ENCODE results near the gene CPHXL2. TPM values are rescaled to one million over a fixed set of nuclear protein-coding genes. Genes with fewer than 3 reads are reported as not detected.

Gene CPHXL2
- polyA plus RNA-seq, 2 donors, result not detected

- peaks cover 0 to 6% of the 10 kb centered on the region in 2 donors for H3K4me1 ChIP-seq (ENCODE audit: control insufficient read depth in 2 of 2, insufficient read depth in 2 of 2, low read length in 1 of 2)
- peaks cover 0 to 2% of the 10 kb centered on the region in 2 donors for H3K36me3 ChIP-seq (ENCODE audit: control insufficient read depth in 2 of 2, insufficient read depth in 2 of 2, low read length in 1 of 2)
- H3K9me3 ChIP-seq (ENCODE audit: control insufficient read depth in 2 of 2, insufficient read depth in 1 of 2, low read depth in 1 of 2, low read length in 1 of 2), result no peaks in the 10 kb centered on the region
- peak within 1 kb of the TSS; percentile 98 to 100 for H3K27ac ChIP-seq (ENCODE audit: low read depth in 2 of 2, low read length in 1 of 2)
- WGBS, 2 donors, result 0 to 1% methylated on average over 72 to 76 of the region's 76 CpGs
- no peaks in the 10 kb centered on the region for H3K27me3 ChIP-seq (ENCODE audit: control insufficient read depth in 1 of 2, insufficient read depth in 2 of 2, low read length in 2 of 2)
- peak within 1 kb of the TSS; percentile 98 to 99 for H3K4me3 ChIP-seq (ENCODE audit: low read depth in 1 of 2, low read length in 2 of 2)
These were observed 29.1 kb downstream of the CPHXL2 start, which contains the start of the genes KARS1 and TERF2IP for GRCh38 chr16:75647492-75648264. Gene KARS1, minus strand, starts transcription at chr16:75647665. Its CDS starts 26 bp downstream, at chr16:75647639. Gene TERF2IP, plus strand, starts transcription at chr16:75647773. Its CDS starts 110 bp downstream, at chr16:75647883.

GRCh38 chr16:75647112-75647491, 29.7 kb downstream of the CPHXL2 start:
- peak overlapping the region; percentile 98 to 99 for H3K4me3 ChIP-seq (ENCODE audit: low read depth in 1 of 2, low read length in 2 of 2)
- peaks cover 0 to 6% of the 10 kb centered on the region in 2 donors for H3K4me1 ChIP-seq (ENCODE audit: control insufficient read depth in 2 of 2, insufficient read depth in 2 of 2, low read length in 1 of 2)
- H3K9me3 ChIP-seq (ENCODE audit: control insufficient read depth in 2 of 2, insufficient read depth in 1 of 2, low read depth in 1 of 2, low read length in 1 of 2), result no peaks in the 10 kb centered on the region
- no peaks in the 10 kb centered on the region for H3K27me3 ChIP-seq (ENCODE audit: control insufficient read depth in 1 of 2, insufficient read depth in 2 of 2, low read length in 2 of 2)
- peak overlapping the region; percentile 87 to 91 for H3K27ac ChIP-seq (ENCODE audit: low read depth in 2 of 2, low read length in 1 of 2)
- peaks cover 0 to 2% of the 10 kb centered on the region in 2 donors for H3K36me3 ChIP-seq (ENCODE audit: control insufficient read depth in 2 of 2, insufficient read depth in 2 of 2, low read length in 1 of 2)
- WGBS, 2 donors, result 0% methylated on average over 18 of the region's 18 CpGs

- Histone ChIP-seq H3K4me3 (ENCODE audit: low read depth in 1 of 2, low read length in 2 of 2) (no peak overlapping the region), H3K27ac (ENCODE audit: low read depth in 2 of 2, low read length in 1 of 2) (no peak overlapping the region), H3K4me1 (ENCODE audit: control insufficient read depth in 2 of 2, insufficient read depth in 2 of 2, low read length in 1 of 2) (peaks cover 0 to 6% of the 10 kb centered on the region in 2 donors), H3K27me3 (ENCODE audit: control insufficient read depth in 1 of 2, insufficient read depth in 2 of 2, low read length in 2 of 2) (no peaks in the 10 kb centered on the region), H3K9me3 (ENCODE audit: control insufficient read depth in 2 of 2, insufficient read depth in 1 of 2, low read depth in 1 of 2, low read length in 1 of 2) (no peaks in the 10 kb centered on the region), H3K36me3 (ENCODE audit: control insufficient read depth in 2 of 2, insufficient read depth in 2 of 2, low read length in 1 of 2) (peaks cover 11 to 16% of the 10 kb centered on the region in 2 donors)
- WGBS, 2 donors, result 80 to 88% methylated on average over 7 of the region's 7 CpGs
These were observed 32.4 kb downstream of the CPHXL2 start for GRCh38 chr16:75644240-75645012.

- peaks cover 14 to 27% of the 10 kb centered on the region in 2 donors for H3K36me3 ChIP-seq (ENCODE audit: control insufficient read depth in 2 of 2, insufficient read depth in 2 of 2, low read length in 1 of 2)
- H3K4me1 ChIP-seq (ENCODE audit: control insufficient read depth in 2 of 2, insufficient read depth in 2 of 2, low read length in 1 of 2), result no peaks in the 10 kb centered on the region
- no peaks in the 10 kb centered on the region for H3K27me3 ChIP-seq (ENCODE audit: control insufficient read depth in 1 of 2, insufficient read depth in 2 of 2, low read length in 2 of 2)
- no peaks in the 10 kb centered on the region for H3K9me3 ChIP-seq (ENCODE audit: control insufficient read depth in 2 of 2, insufficient read depth in 1 of 2, low read depth in 1 of 2, low read length in 1 of 2)
- no peak overlapping the region for H3K4me3 ChIP-seq (ENCODE audit: low read depth in 1 of 2, low read length in 2 of 2)
- 85 to 91% methylated on average over 6 of the region's 6 CpGs for WGBS, 2 donors
- H3K27ac ChIP-seq (ENCODE audit: low read depth in 2 of 2, low read length in 1 of 2), result no peak overlapping the region
These were observed 36.2 kb downstream of the CPHXL2 start for GRCh38 chr16:75640598-75640997.

- Histone ChIP-seq H3K4me1 (ENCODE audit: control insufficient read depth in 2 of 2, insufficient read depth in 2 of 2, low read length in 1 of 2) (no peaks in the 10 kb centered on the region), H3K27me3 (ENCODE audit: control insufficient read depth in 1 of 2, insufficient read depth in 2 of 2, low read length in 2 of 2) (no peaks in the 10 kb centered on the region), H3K9me3 (ENCODE audit: control insufficient read depth in 2 of 2, insufficient read depth in 1 of 2, low read depth in 1 of 2, low read length in 1 of 2) (no peaks in the 10 kb centered on the region), H3K27ac (ENCODE audit: low read depth in 2 of 2, low read length in 1 of 2) (no peak overlapping the region), H3K36me3 (ENCODE audit: control insufficient read depth in 2 of 2, insufficient read depth in 2 of 2, low read length in 1 of 2) (peaks cover 20 to 31% of the 10 kb centered on the region in 2 donors), H3K4me3 (ENCODE audit: low read depth in 1 of 2, low read length in 2 of 2) (no peak overlapping the region)
- 81 to 83% methylated on average over 3 of the region's 3 CpGs for WGBS, 2 donors
These were observed 41.8 kb downstream of the CPHXL2 start for GRCh38 chr16:75635036-75635435.

- no peak overlapping the region for H3K4me3 ChIP-seq (ENCODE audit: low read depth in 1 of 2, low read length in 2 of 2)
- no peaks in the 10 kb centered on the region for H3K4me1 ChIP-seq (ENCODE audit: control insufficient read depth in 2 of 2, insufficient read depth in 2 of 2, low read length in 1 of 2)
- 81 to 88% methylated on average over 8 of the region's 8 CpGs for WGBS, 2 donors
- peaks cover 28 to 42% of the 10 kb centered on the region in 2 donors for H3K36me3 ChIP-seq (ENCODE audit: control insufficient read depth in 2 of 2, insufficient read depth in 2 of 2, low read length in 1 of 2)
- H3K9me3 ChIP-seq (ENCODE audit: control insufficient read depth in 2 of 2, insufficient read depth in 1 of 2, low read depth in 1 of 2, low read length in 1 of 2), result no peaks in the 10 kb centered on the region
- H3K27me3 ChIP-seq (ENCODE audit: control insufficient read depth in 1 of 2, insufficient read depth in 2 of 2, low read length in 2 of 2), result no peaks in the 10 kb centered on the region
- no peak overlapping the region for H3K27ac ChIP-seq (ENCODE audit: low read depth in 2 of 2, low read length in 1 of 2)
These were observed 44.0 kb downstream of the CPHXL2 start for GRCh38 chr16:75632857-75633256.

- Histone ChIP-seq H3K27me3 (ENCODE audit: control insufficient read depth in 1 of 2, insufficient read depth in 2 of 2, low read length in 2 of 2) (no peaks in the 10 kb centered on the region), H3K4me1 (ENCODE audit: control insufficient read depth in 2 of 2, insufficient read depth in 2 of 2, low read length in 1 of 2) (no peaks in the 10 kb centered on the region), H3K4me3 (ENCODE audit: low read depth in 1 of 2, low read length in 2 of 2) (no peak overlapping the region), H3K9me3 (ENCODE audit: control insufficient read depth in 2 of 2, insufficient read depth in 1 of 2, low read depth in 1 of 2, low read length in 1 of 2) (no peaks in the 10 kb centered on the region), H3K36me3 (ENCODE audit: control insufficient read depth in 2 of 2, insufficient read depth in 2 of 2, low read length in 1 of 2) (peaks cover 35 to 40% of the 10 kb centered on the region in 2 donors), H3K27ac (ENCODE audit: low read depth in 2 of 2, low read length in 1 of 2) (no peak overlapping the region)
- 89 to 92% methylated on average over 3 of the region's 3 CpGs for WGBS, 2 donors
These were observed 46.8 kb downstream of the CPHXL2 start for GRCh38 chr16:75630052-75630451.

- H3K9me3 ChIP-seq (ENCODE audit: control insufficient read depth in 2 of 2, insufficient read depth in 1 of 2, low read depth in 1 of 2, low read length in 1 of 2), result no peaks in the 10 kb centered on the region
- H3K4me3 ChIP-seq (ENCODE audit: low read depth in 1 of 2, low read length in 2 of 2), result no peak overlapping the region
- H3K27ac ChIP-seq (ENCODE audit: low read depth in 2 of 2, low read length in 1 of 2), result no peak overlapping the region
- H3K27me3 ChIP-seq (ENCODE audit: control insufficient read depth in 1 of 2, insufficient read depth in 2 of 2, low read length in 2 of 2), result no peaks in the 10 kb centered on the region
- H3K4me1 ChIP-seq (ENCODE audit: control insufficient read depth in 2 of 2, insufficient read depth in 2 of 2, low read length in 1 of 2), result no peaks in the 10 kb centered on the region
- H3K36me3 ChIP-seq (ENCODE audit: control insufficient read depth in 2 of 2, insufficient read depth in 2 of 2, low read length in 1 of 2), result peaks cover 35 to 38% of the 10 kb centered on the region in 2 donors
- WGBS, 2 donors, result 91 to 93% methylated on average over 10 of the region's 10 CpGs
These were observed 47.7 kb downstream of the CPHXL2 start for GRCh38 chr16:75629132-75629531.

DNA sequence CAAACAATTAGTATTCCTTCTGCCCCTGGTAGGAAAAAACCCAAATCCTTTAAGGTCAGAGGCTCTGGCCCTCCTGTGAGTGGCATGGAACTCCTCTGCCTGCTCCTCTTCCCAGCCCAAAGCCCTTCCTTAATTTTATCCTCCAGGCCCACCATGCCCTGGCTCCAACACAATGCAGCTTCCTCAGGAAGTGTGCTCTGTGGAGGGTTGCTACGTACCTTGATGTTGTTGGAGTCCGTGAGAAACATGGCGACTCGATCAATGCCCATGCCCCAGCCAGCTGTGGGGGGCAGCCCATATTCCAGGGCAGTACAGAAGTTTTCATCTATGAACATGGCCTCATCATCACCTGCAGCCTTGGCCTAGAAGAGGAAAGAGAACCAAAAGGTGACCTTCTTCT, 48.5 kb downstream of the CPHXL2 start:
- Histone ChIP-seq H3K4me3 (ENCODE audit: low read depth in 1 of 2, low read length in 2 of 2) (no peak overlapping the region), H3K4me1 (ENCODE audit: control insufficient read depth in 2 of 2, insufficient read depth in 2 of 2, low read length in 1 of 2) (no peaks in the 10 kb centered on the region), H3K27me3 (ENCODE audit: control insufficient read depth in 1 of 2, insufficient read depth in 2 of 2, low read length in 2 of 2) (no peaks in the 10 kb centered on the region), H3K9me3 (ENCODE audit: control insufficient read depth in 2 of 2, insufficient read depth in 1 of 2, low read depth in 1 of 2, low read length in 1 of 2) (no peaks in the 10 kb centered on the region), H3K27ac (ENCODE audit: low read depth in 2 of 2, low read length in 1 of 2) (no peak overlapping the region), H3K36me3 (ENCODE audit: control insufficient read depth in 2 of 2, insufficient read depth in 2 of 2, low read length in 1 of 2) (peaks cover 35 to 38% of the 10 kb centered on the region in 2 donors)
- WGBS, 2 donors, result 83 to 84% methylated on average over 4 of the region's 4 CpGs

All from esophagus (tissue), 2 donors.